K562 (cell line): Measurements from ENCODE around the gene CHERP. TPM values are rescaled to one million over a fixed set of nuclear protein-coding genes. Genes with fewer than 3 reads are reported as not detected.

ENCODE experiments used
- ATAC-seq: fragments of 200-7000 bp; cut with Tn5 transposase; 3 replicates; pipeline ENCODE4 v1.9.1; 2020; ENCODE audit warnings: moderate library complexity
- BruUV-seq: library from RNA; stranded (reverse); fragments of 400-500 nt; replicated peaks from 2 replicates; lab custom pipeline; 2021; lab: Mats Ljungman, UMichigan
- CTCF ChIA-PET: fragments of 300-600 bp; formaldehyde crosslinking; extraction: SDS; loops from one replicate; lab custom pipeline; 2021; ENCODE audit warnings: low intra/inter-chr PET ratio; lab: Yijun Ruan, JAX
- POLR2A ChIA-PET: fragments of 300-600, 350-650 bp; sonication (Branson Sonifier 250); formaldehyde crosslinking; extraction: SDS; loops from one replicate; lab custom pipeline; 2021; ENCODE audit warnings: antibody characterized with exemption, inconsistent platforms; lab: Yijun Ruan, JAX
- DNase-seq, 4 experiments: peaks; one replicate each; pipeline versions ENCODE4 v3.0.0 to v3.0.0-alpha.2; 2011 to 2018; ENCODE audit warnings: low spot score in 3 of 4, mixed read lengths in 3 of 4; ENCODE audit errors: extremely low read depth in 1 of 4
- FAIRE-seq: peaks from 2 replicates; lab custom pipeline; 2011; peaks lifted over from hg19 to GRCh38; lab: Jason Lieb, UNC
- H2AFZ ChIP-seq: 2 replicates; pipeline ENCODE4 v1.6.0; 2011; ENCODE audit warnings: low read depth, low read length, control low read depth, inconsistent platforms
- H3K27ac ChIP-seq: fragments of 200-600 bp; 3 replicates; pipeline ENCODE4 v1.8.0; 2011; ENCODE audit warnings: low read depth, mild to moderate bottlenecking, control low read depth, inconsistent platforms, low read length, moderate library complexity, mixed read lengths; ENCODE audit errors: extremely low read depth
- H3K27me3 ChIP-seq, 2 experiments: fragments of 300-600 bp in 1 of 2; 2 replicates in 1 of 2; 3 replicates in 1 of 2; pipeline versions ENCODE4 v1.6.0 to v1.8.0; 2011; ENCODE audit warnings: inconsistent platforms in 2 of 2, low read length in 2 of 2, mild to moderate bottlenecking in 1 of 2, mixed read lengths in 1 of 2, moderate library complexity in 1 of 2; ENCODE audit not compliant: control insufficient read depth in 2 of 2, insufficient read depth in 2 of 2
- H3K36me3 ChIP-seq: fragments of 300-600 bp; 3 replicates; pipeline ENCODE4 v1.8.0; 2011; ENCODE audit warnings: mild to moderate bottlenecking, low read length, inconsistent platforms; ENCODE audit not compliant: control insufficient read depth, insufficient read depth
- H3K4me1 ChIP-seq, 2 experiments: fragments of 200-600 bp in 1 of 2; replicated peaks in 1 of 2; 2 replicates in 1 of 2; 3 replicates in 1 of 2; pipeline versions ENCODE4 v1.5.1 to v1.8.0; 2011; ENCODE audit warnings: inconsistent platforms in 2 of 2, low read length in 2 of 2, mild to moderate bottlenecking in 1 of 2, mixed read lengths in 1 of 2, moderate library complexity in 1 of 2; ENCODE audit not compliant: control insufficient read depth in 2 of 2, insufficient read depth in 2 of 2
- H3K4me2 ChIP-seq: 2 replicates; pipeline ENCODE4 v1.6.1; 2011; ENCODE audit warnings: low read length, control low read depth, inconsistent platforms, mixed read lengths; ENCODE audit not compliant: insufficient read depth
- H3K4me3 ChIP-seq: fragments of 200-600 bp; sonication (generic), shearing (Covaris generic); 2 replicates; pipeline ENCODE4 v1.5.1; 2016; ENCODE audit warnings: control low read depth, inconsistent platforms
- H3K79me2 ChIP-seq: fragments of 200-600 bp; 3 replicates; pipeline ENCODE4 v1.8.0; 2011; ENCODE audit warnings: low read length, inconsistent platforms; ENCODE audit not compliant: control insufficient read depth, insufficient read depth
- H3K9ac ChIP-seq, 2 experiments: 2 replicates each; pipeline versions ENCODE4 v1.6.0 to v1.6.1; 2011; ENCODE audit warnings: low read depth in 2 of 2, low read length in 2 of 2, control low read depth in 1 of 2, inconsistent platforms in 1 of 2, mild to moderate bottlenecking in 1 of 2, mixed read lengths in 1 of 2; ENCODE audit not compliant: insufficient read depth in 1 of 2
- H3K9me1 ChIP-seq: one replicate; pipeline ENCODE4 v1.6.0; 2011; ENCODE audit warnings: inconsistent platforms, mild to moderate bottlenecking, low read length, moderate library complexity; ENCODE audit not compliant: control insufficient read depth, insufficient read depth
- H3K9me3 ChIP-seq: replicated peaks from 2 replicates; pipeline ENCODE4 v1.5.1; 2011; ENCODE audit warnings: low read depth, low read length, inconsistent platforms; ENCODE audit not compliant: control insufficient read depth, insufficient read depth
- H4K20me1 ChIP-seq: replicated peaks from 2 replicates; pipeline ENCODE4 v1.6.1; 2011; ENCODE audit warnings: low read length, inconsistent platforms, mixed read lengths; ENCODE audit not compliant: control insufficient read depth, insufficient read depth
- BHLHE40 ChIP-seq: IDR thresholded peaks from 2 replicates; pipeline ENCODE4 v1.6.1; 2011; ENCODE audit warnings: low read length, improper control_type of control experiment
- MYBL2 ChIP-seq, 2 experiments: fragments of 450-650 bp in 1 of 2; sonication (generic) in 1 of 2; formaldehyde crosslinking in 1 of 2; IDR thresholded peaks; 2 replicates each; pipeline versions ENCODE4 v1.6.1 to v1.8.1; 2017 to 2022; ENCODE audit warnings: borderline replicate concordance in 1 of 2, inconsistent platforms in 1 of 2, low read depth in 1 of 2, mild to moderate bottlenecking in 1 of 2, missing genetic modification reagents in 1 of 2, moderate library complexity in 1 of 2
- SMARCC2 ChIP-seq: fragments of 450-650 bp; IDR thresholded peaks from 2 replicates; pipeline ENCODE4 v1.6.1; 2017; ENCODE audit warnings: antibody characterized with exemption, moderate library complexity, mild to moderate bottlenecking, low read depth
- SREBF1 ChIP-seq: fragments of 150-350 bp; IDR thresholded peaks from 2 replicates; pipeline ENCODE4 v1.6.1; 2014; ENCODE audit warnings: antibody characterized with exemption, low read depth, low read length, borderline replicate concordance
- WGBS: fragments of 100-300 bp; shearing (Covaris generic); methylation state at CpG from one replicate; pipeline ENCODE4 v1.1.6; 2016; ENCODE audit warnings: low coverage, mixed read lengths; ENCODE audit not compliant: insufficient coverage; ENCODE audit errors: missing lambda C conversion rate; 5-methylcytosine and 5-hydroxymethylcytosine counted together
- in situ Hi-C: fragments of 300-500 bp; cut with MboI; formaldehyde crosslinking; loops from 4 replicates; pipeline ENCODE4 v1.15.0; 2018; ENCODE audit warnings: inconsistent platforms, mixed read lengths
- intact Hi-C: fragments of 100-400 bp; cut with micrococcal nuclease; formaldehyde crosslinking; loops from 2 replicates; pipeline ENCODE4 v1.14.2; 2022
- polyA plus RNA-seq, 8 experiments: library from polyadenylated mRNA; depleted of rRNA in 4 of 8; stranded (reverse) in 5 of 8; unstranded in 3 of 8; fragments of >200 nt; fragmentation: Nextera tagmentation in 2 of 8; fragmentation: Illumina TruSeq in 1 of 8; extraction: Ambion mirVana in 2 of 8; extraction: Trizol in 1 of 8; gene quantifications; 2 replicates each; pipeline versions ENCODE4 v1.2.1 to v1.2.3, GENCODE V29; 2011 to 2014; ENCODE audit warnings: inconsistent platforms in 1 of 8, missing spikeins in 1 of 8
- total RNA-seq, 7 experiments: library from RNA; depleted of rRNA in 6 of 7; stranded (reverse); fragments of >200 nt in 6 of 7; fragmentation: Illumina TruSeq in 2 of 7; extraction: Trizol in 2 of 7; gene quantifications; 2 replicates each; pipeline versions ENCODE4 v1.2.1 to v1.2.3, GENCODE V29; 2011 to 2021; ENCODE audit warnings: low replicate concordance in 1 of 7
- TF ChIP-seq, protein P1 (sequence below): sonication (generic); formaldehyde crosslinking; IDR thresholded peaks from 2 replicates; pipeline ENCODE4 v1.8.1; 2023; ENCODE audit warnings: mild to moderate bottlenecking, missing genetic modification reagents, moderate library complexity
- TF ChIP-seq, protein P2 (sequence below): fragments of 450-650 bp; IDR thresholded peaks from 2 replicates; pipeline ENCODE4 v1.6.1; 2017; ENCODE audit warnings: antibody characterized with exemption
- TF ChIP-seq, protein P3 (sequence below): fragments of 250-450 bp; sonication (Bioruptor Pico); IDR thresholded peaks from 2 replicates; pipeline ENCODE4 v1.4.0; 2020

The CHERP gene
- total and polyA plus RNA-seq, 9 of the 15 experiments (the other 6 are each of a cell fraction or from before 2014, with no cell fraction given), result 0.60 to 85.1 (median 7.8) TPM

DNA sequence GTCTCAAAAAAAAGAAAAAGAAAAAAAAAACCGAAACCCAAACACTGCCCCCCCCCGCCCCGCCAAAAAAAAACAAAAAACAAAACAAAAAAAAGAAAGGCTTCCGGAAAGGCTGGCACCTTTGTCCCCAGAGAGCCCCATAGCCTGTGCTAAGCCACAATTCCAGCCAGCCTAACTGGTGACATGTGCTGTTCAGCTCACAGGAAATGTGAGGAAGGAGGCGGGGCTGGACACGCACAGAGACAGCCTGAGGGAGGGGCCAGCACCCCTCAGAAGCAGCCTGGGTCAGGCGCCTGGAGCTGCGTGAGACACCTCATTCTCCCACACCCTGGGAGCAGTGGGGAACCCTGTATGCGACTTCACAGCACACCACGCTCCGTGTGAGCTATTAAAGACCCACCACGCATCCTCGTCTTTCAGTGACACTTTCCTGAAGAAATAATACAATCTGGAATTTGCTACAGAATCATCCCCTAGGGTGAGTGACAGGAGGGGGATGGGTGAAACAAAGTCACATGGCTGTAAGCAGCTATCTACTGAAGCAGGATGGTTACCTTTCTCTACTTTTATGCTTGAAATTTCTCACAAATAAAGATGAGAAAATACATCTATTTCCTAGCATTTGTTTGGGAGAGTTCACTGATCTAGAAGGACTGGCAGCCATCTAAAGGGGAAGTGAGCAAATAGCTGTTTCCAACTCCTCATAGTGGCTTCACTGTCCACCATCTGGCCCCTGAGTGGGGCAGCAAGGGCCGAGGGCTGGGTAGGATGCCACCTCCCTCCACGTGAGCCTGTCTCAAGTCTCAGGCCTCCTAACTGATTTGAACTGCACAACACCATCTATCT, 42.2 kb upstream of the CHERP start (continued):
- TF ChIP-seq, protein P1, sequence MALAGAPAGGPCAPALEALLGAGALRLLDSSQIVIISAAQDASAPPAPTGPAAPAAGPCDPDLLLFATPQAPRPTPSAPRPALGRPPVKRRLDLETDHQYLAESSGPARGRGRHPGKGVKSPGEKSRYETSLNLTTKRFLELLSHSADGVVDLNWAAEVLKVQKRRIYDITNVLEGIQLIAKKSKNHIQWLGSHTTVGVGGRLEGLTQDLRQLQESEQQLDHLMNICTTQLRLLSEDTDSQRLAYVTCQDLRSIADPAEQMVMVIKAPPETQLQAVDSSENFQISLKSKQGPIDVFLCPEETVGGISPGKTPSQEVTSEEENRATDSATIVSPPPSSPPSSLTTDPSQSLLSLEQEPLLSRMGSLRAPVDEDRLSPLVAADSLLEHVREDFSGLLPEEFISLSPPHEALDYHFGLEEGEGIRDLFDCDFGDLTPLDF (CRISPR knock-in tag), result no peak
- peak; percentile 67 for TF ChIP-seq BHLHE40

DNA sequence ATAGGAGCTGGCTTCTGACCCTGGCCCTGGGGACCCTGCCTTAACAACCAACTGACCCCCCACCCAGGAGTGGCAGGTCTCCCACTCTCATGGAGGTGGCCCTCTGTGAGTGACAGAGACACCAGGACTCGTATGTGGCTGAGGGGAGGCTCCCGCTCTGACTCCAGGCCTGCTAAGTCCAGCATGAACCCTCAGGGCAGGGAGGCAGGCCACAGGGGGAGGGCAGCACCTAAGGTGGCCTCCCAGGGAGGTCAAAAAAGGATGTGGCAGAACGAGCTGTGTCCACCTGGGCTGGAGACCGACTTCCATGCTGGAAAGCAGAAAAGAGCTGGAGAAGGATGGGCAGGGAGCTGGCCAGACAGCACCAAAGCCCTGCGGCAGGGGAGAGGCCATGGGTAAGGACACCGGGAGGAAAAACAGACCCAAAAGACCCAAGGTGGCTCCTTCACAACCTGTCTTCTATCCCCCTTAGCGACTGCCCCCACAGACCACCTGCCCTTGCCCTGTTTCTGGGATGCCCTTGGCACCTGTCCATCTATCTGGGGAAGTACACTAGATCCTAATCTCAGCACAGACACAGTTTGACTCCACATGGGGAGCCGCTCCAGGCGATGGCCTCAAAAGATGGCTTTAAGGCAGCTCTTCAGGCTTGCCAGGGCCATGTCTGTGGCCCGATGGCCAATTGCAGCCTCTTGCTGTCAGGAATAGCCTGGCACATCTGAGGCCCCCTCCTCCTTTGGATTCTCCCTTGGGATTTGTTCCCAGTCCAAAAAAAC, 40.4 kb upstream of the CHERP start:
- Histone ChIP-seq H3K36me3 (peaks cover 46% of the 10 kb centered on the region; the same call in 2 of the 3 replicates), H3K27me3 (no peaks in the 10 kb centered on the region; a peak in 1 of 5 replicates), H3K4me1 (peaks cover 56 to 73% of the 10 kb centered on the region in 2 experiments), H3K4me2 (no peak overlapping the region), H2AFZ (no peak overlapping the region), H3K4me3 (no peak overlapping the region), H3K79me2 (peaks cover 97% of the 10 kb centered on the region), H3K9me1 (peaks cover 4% of the 10 kb centered on the region), H4K20me1 (peaks cover 16% of the 10 kb centered on the region), H3K9ac (peak overlapping the region in 1 of 2 experiments; percentile 86; a peak in 2 of 4 replicates), H3K9me3 (no peaks in the 10 kb centered on the region), H3K27ac (peak overlapping the region; percentile 71; the same call in 2 of the 3 replicates)
- ChIA-PET CTCF (no interaction called here), POLR2A (interaction anchor here (0.6 to 1.1 kb wide), 3 partner anchors 9 to 41 kb away, joined by 3 to 4 read pairs (median 4); no protein-coding TSS in a partner anchor)
- DNase-seq, result no peak
- intact Hi-C loops, result no loop called here
- FAIRE-seq, result no peak
- in situ Hi-C loops, result no loop called here
- ATAC-seq, result no peak
- 87% methylated on average over 9 of the region's 10 CpGs for WGBS
- no TSS peak for BruUV-seq
- TF ChIP-seq SMARCC2 (no peak), SREBF1 (no peak), MYBL2 (IDR thresholded peaks at IDR 0.05; ENCODE audit: low read depth) (no peak), MYBL2 (CRISPR knock-in tag; IDR thresholded peaks at IDR 0.05; ENCODE audit: borderline replicate concordance) (no peak)
- TF ChIP-seq, protein P2, sequence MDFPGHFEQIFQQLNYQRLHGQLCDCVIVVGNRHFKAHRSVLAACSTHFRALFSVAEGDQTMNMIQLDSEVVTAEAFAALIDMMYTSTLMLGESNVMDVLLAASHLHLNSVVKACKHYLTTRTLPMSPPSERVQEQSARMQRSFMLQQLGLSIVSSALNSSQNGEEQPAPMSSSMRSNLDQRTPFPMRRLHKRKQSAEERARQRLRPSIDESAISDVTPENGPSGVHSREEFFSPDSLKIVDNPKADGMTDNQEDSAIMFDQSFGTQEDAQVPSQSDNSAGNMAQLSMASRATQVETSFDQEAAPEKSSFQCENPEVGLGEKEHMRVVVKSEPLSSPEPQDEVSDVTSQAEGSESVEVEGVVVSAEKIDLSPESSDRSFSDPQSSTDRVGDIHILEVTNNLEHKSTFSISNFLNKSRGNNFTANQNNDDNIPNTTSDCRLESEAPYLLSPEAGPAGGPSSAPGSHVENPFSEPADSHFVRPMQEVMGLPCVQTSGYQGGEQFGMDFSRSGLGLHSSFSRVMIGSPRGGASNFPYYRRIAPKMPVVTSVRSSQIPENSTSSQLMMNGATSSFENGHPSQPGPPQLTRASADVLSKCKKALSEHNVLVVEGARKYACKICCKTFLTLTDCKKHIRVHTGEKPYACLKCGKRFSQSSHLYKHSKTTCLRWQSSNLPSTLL, result no peak
- TF ChIP-seq, protein P3, sequence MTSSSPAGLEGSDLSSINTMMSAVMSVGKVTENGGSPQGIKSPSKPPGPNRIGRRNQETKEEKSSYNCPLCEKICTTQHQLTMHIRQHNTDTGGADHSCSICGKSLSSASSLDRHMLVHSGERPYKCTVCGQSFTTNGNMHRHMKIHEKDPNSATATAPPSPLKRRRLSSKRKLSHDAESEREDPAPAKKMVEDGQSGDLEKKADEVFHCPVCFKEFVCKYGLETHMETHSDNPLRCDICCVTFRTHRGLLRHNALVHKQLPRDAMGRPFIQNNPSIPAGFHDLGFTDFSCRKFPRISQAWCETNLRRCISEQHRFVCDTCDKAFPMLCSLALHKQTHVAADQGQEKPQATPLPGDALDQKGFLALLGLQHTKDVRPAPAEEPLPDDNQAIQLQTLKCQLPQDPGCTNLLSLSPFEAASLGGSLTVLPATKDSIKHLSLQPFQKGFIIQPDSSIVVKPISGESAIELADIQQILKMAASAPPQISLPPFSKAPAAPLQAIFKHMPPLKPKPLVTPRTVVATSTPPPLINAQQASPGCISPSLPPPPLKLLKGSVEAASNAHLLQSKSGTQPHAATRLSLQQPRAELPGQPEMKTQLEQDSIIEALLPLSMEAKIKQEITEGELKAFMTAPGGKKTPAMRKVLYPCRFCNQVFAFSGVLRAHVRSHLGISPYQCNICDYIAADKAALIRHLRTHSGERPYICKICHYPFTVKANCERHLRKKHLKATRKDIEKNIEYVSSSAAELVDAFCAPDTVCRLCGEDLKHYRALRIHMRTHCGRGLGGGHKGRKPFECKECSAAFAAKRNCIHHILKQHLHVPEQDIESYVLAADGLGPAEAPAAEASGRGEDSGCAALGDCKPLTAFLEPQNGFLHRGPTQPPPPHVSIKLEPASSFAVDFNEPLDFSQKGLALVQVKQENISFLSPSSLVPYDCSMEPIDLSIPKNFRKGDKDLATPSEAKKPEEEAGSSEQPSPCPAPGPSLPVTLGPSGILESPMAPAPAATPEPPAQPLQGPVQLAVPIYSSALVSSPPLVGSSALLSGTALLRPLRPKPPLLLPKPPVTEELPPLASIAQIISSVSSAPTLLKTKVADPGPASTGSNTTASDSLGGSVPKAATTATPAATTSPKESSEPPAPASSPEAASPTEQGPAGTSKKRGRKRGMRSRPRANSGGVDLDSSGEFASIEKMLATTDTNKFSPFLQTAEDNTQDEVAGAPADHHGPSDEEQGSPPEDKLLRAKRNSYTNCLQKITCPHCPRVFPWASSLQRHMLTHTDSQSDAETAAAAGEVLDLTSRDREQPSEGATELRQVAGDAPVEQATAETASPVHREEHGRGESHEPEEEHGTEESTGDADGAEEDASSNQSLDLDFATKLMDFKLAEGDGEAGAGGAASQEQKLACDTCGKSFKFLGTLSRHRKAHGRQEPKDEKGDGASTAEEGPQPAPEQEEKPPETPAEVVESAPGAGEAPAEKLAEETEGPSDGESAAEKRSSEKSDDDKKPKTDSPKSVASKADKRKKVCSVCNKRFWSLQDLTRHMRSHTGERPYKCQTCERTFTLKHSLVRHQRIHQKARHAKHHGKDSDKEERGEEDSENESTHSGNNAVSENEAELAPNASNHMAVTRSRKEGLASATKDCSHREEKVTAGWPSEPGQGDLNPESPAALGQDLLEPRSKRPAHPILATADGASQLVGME (CRISPR knock-in tag), result no peak
